ENCODE measurements around the gene CCDC15. TPM values are rescaled to one million over a fixed set of nuclear protein-coding genes. Genes with fewer than 3 reads are reported as not detected.

The CCDC15 gene
- total RNA-seq, 1 donor from 2014 or later, result 1.8 TPM

DNA sequence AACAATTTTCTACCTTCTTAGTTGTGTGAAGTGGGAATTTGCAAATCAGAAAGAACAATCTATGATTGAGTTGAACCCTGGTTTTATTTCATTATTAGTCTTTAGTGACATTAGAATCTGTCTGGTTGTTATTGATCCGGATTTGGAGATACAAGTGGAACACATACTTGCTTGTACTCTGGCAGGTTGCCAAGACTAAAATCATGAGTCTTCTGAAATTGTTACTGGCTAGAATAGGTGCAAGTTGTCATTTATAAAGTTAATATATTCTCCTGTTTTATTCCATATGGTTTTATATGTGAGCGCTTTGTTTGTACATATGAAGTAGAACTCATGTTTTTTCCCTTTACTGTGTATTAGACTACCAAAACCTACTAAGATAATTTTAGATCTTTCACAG lies 23.0 kb downstream of the CCDC15 start:
- no peak overlapping the region for H3K4me3 Mint-ChIP-seq (ENCODE audit: unreplicated experiment)
- H3K27ac Mint-ChIP-seq (ENCODE audit: unreplicated experiment), result no peak overlapping the region
- peaks cover 21% of the 10 kb centered on the region for H3K9me3 Mint-ChIP-seq (ENCODE audit: unreplicated experiment)
- no peaks in the 10 kb centered on the region for H3K4me1 Mint-ChIP-seq (ENCODE audit: unreplicated experiment)
- DNase-seq (ENCODE audit: extremely low spot score, unreplicated experiment), result no peak
- TF ChIP-seq, protein P1, sequence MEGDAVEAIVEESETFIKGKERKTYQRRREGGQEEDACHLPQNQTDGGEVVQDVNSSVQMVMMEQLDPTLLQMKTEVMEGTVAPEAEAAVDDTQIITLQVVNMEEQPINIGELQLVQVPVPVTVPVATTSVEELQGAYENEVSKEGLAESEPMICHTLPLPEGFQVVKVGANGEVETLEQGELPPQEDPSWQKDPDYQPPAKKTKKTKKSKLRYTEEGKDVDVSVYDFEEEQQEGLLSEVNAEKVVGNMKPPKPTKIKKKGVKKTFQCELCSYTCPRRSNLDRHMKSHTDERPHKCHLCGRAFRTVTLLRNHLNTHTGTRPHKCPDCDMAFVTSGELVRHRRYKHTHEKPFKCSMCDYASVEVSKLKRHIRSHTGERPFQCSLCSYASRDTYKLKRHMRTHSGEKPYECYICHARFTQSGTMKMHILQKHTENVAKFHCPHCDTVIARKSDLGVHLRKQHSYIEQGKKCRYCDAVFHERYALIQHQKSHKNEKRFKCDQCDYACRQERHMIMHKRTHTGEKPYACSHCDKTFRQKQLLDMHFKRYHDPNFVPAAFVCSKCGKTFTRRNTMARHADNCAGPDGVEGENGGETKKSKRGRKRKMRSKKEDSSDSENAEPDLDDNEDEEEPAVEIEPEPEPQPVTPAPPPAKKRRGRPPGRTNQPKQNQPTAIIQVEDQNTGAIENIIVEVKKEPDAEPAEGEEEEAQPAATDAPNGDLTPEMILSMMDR (IDR thresholded peaks at IDR 0.05), result no peak
- H3K36me3 Mint-ChIP-seq (ENCODE audit: unreplicated experiment), result peaks cover 17% of the 10 kb centered on the region
- no peaks in the 10 kb centered on the region for H3K27me3 Mint-ChIP-seq (ENCODE audit: unreplicated experiment)

- TF ChIP-seq, protein P1 (IDR thresholded peaks at IDR 0.05), result no peak
- no peaks in the 10 kb centered on the region for H3K4me1 Mint-ChIP-seq (ENCODE audit: unreplicated experiment)
- H3K27me3 Mint-ChIP-seq (ENCODE audit: unreplicated experiment), result no peaks in the 10 kb centered on the region
- H3K36me3 Mint-ChIP-seq (ENCODE audit: unreplicated experiment), result peaks cover 23% of the 10 kb centered on the region
- no peak overlapping the region for H3K4me3 Mint-ChIP-seq (ENCODE audit: unreplicated experiment)
- no peak overlapping the region for H3K27ac Mint-ChIP-seq (ENCODE audit: unreplicated experiment)
- no peak for DNase-seq (ENCODE audit: extremely low spot score, unreplicated experiment)
- H3K9me3 Mint-ChIP-seq (ENCODE audit: unreplicated experiment), result peaks cover 32% of the 10 kb centered on the region
Observed at GRCh38 chr11:124978316-124978715, 24.3 kb downstream of the CCDC15 start.

GRCh38 chr11:124982043-124982442 lies 28.0 kb downstream of the CCDC15 start:
- peaks cover 32% of the 10 kb centered on the region for H3K9me3 Mint-ChIP-seq (ENCODE audit: unreplicated experiment)
- H3K27ac Mint-ChIP-seq (ENCODE audit: unreplicated experiment), result no peak overlapping the region
- TF ChIP-seq, protein P1 (IDR thresholded peaks at IDR 0.05), result no peak
- no peak overlapping the region for H3K4me3 Mint-ChIP-seq (ENCODE audit: unreplicated experiment)
- no peaks in the 10 kb centered on the region for H3K4me1 Mint-ChIP-seq (ENCODE audit: unreplicated experiment)
- no peaks in the 10 kb centered on the region for H3K27me3 Mint-ChIP-seq (ENCODE audit: unreplicated experiment)
- DNase-seq (ENCODE audit: extremely low spot score, unreplicated experiment), result no peak
- peaks cover 23% of the 10 kb centered on the region for H3K36me3 Mint-ChIP-seq (ENCODE audit: unreplicated experiment)

DNA sequence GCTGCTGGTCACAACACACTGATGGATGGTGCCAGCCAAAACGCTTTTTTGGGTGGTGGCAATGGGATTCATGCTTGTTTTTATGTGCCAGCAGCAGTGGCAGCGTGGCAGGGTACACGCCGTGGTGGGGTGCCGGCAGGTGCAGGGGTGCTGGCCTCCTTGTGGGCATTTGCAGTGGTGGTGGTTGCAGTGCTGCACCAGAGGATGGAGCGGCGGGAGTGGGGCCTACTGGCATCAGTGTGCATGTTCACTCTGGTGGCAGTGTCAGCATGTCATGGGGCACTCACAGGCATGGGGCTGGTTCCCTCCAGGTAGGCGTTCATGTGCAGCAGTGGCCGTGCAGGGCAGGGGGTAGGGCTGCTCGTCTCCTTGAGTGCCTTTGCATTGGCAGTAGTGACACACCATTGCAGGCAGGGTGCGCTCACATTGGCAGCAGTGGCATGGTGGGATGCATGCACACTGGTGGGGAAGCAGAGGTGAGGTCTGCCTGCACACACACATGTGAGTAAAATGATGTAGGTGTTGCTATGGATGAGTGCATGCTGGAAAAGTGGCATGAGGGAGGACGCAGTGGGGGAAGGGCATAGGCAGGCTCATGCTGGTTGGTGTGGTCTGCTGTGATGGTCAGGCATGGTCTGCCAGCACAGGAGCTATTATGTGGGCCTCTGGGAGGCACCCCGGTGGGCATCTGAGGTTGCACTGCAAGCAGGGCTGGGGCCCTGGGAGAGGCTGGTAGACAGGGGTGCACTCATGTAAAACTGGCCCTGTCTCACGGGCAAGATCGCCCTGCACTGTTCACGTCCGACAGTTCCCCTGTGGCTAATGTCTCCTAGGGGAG lies 29.9 kb downstream of the CCDC15 start:
- Mint-ChIP-seq H3K27ac (ENCODE audit: unreplicated experiment) (no peak overlapping the region), H3K9me3 (ENCODE audit: unreplicated experiment) (peaks cover 32% of the 10 kb centered on the region), H3K27me3 (ENCODE audit: unreplicated experiment) (no peaks in the 10 kb centered on the region), H3K36me3 (ENCODE audit: unreplicated experiment) (peaks cover 25% of the 10 kb centered on the region), H3K4me3 (ENCODE audit: unreplicated experiment) (no peak overlapping the region), H3K4me1 (ENCODE audit: unreplicated experiment) (no peaks in the 10 kb centered on the region)
- TF ChIP-seq, protein P1 (IDR thresholded peaks at IDR 0.05), result no peak
- DNase-seq (ENCODE audit: extremely low spot score, unreplicated experiment), result no peak

- no peak for DNase-seq (ENCODE audit: extremely low spot score, unreplicated experiment)
- H3K9me3 Mint-ChIP-seq (ENCODE audit: unreplicated experiment), result peaks cover 31% of the 10 kb centered on the region
- no peaks in the 10 kb centered on the region for H3K4me1 Mint-ChIP-seq (ENCODE audit: unreplicated experiment)
- H3K4me3 Mint-ChIP-seq (ENCODE audit: unreplicated experiment), result no peak overlapping the region
- TF ChIP-seq, protein P1 (IDR thresholded peaks at IDR 0.05), result no peak
- H3K36me3 Mint-ChIP-seq (ENCODE audit: unreplicated experiment), result peaks cover 24% of the 10 kb centered on the region
- H3K27ac Mint-ChIP-seq (ENCODE audit: unreplicated experiment), result no peak overlapping the region
- H3K27me3 Mint-ChIP-seq (ENCODE audit: unreplicated experiment), result no peaks in the 10 kb centered on the region
Observed at GRCh38 chr11:124984512-124984854, 30.5 kb downstream of the CCDC15 start.
